Inflammatory macrophage treated with lipopolysaccharide for 1 hour (primary cell): ENCODE data around the gene SH3D21.

Experiments
- DNase-seq, 2 donors: peaks; one replicate each; pipeline ENCODE4 v3.0.0-alpha.2; 2020 to 2022

SH3D21 gene

DNA sequence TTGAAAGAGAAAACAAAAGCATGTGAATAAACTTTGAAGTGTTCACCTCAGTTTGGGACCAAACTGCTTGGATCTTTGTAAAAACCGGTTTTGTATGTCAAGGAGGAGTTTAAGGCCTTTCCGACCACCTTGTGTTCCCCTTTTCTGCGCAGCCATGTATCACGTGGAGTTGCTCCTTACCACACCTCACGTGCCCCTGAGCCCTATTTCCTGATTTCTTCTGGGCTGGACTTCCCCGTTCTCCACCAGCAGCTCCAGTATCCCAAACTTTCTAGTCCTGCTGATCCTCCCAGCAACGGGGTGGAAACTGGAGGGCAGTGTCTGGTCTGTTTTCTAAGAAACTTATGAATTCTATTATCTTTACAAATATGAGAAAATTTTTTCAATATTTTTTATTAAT is 1.6 kb upstream of the SH3D21 start:
- peak; percentile 82 to 89 for DNase-seq

DNA sequence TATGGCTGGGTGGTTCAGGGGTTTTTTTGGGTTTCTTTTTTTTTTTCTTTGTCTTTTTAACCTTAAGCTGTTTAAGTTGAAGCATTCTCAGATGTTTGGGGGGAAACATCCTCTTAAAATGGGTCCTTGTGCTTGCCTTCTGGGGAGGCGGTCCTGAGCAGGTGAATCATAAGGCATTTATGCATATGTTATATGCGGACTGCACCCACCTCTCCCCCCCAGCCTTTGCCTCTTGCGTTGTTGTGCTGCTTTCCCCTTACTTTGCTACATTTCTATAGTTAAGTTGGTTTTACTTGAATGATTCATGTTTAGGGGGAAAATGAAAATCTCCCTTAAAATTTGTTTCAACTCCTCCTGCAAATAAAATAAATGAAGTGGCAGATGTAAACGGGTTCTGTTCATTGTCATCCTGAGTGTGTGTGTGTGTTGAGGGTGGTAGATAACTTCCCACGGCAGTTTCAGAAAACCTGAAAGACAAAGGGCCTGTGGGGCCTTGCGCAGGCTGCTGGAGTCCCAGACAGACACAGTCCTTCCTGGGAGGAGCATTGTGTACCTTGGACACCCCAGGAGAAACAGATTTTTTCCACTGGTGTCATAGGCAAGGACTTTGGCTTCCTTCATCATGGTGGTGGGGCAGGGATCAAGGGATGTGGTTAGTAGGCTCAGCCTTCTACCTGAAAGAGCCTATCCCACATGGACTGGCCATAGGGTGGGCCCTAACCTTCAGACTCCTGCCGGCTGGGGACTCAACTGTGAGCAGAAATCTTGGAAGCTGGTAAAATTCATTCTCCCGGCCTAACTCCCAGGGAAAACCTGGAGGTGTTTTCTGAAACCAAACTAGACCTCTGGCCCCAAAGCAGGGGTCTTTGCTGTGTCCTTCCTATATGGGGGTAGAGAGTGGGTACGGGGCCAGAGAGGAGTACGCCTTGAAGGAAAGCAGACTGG is 926 bp upstream of the SH3D21 start:
- DNase-seq, result no peak

GRCh38 chr1:36305915-36306209 is 306 bp upstream of the SH3D21 start:
- DNase-seq, result no peak

DNA sequence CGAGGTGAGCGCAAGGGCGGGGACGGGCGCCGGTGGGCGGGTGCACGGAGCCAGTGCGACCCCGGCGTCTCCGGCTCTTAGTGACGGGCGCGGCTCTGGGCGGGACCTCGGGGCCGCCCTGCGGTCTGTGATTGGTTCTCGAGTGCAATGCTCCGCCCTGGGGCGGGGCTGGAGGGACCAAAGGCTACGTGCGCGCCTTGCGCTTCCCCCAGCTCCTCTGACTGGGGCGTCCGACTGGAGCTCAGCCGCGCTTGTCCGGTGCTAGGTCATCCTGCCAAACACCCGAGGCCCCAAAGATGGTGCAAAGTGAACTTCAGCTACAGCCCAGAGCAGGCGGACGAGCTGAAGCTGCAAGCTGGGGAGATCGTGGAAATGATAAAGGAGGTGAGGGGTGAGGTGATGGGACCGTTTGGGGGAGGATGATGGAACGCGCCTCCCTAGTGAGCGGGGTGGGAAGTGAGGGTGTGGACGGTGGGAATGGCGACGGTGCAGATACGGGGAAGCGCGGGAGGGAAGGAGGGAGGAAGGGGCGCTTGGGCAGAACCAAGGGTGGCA is 811 bp downstream of the SH3D21 start:
- DNase-seq, result peak; percentile 86 to 93

DNA sequence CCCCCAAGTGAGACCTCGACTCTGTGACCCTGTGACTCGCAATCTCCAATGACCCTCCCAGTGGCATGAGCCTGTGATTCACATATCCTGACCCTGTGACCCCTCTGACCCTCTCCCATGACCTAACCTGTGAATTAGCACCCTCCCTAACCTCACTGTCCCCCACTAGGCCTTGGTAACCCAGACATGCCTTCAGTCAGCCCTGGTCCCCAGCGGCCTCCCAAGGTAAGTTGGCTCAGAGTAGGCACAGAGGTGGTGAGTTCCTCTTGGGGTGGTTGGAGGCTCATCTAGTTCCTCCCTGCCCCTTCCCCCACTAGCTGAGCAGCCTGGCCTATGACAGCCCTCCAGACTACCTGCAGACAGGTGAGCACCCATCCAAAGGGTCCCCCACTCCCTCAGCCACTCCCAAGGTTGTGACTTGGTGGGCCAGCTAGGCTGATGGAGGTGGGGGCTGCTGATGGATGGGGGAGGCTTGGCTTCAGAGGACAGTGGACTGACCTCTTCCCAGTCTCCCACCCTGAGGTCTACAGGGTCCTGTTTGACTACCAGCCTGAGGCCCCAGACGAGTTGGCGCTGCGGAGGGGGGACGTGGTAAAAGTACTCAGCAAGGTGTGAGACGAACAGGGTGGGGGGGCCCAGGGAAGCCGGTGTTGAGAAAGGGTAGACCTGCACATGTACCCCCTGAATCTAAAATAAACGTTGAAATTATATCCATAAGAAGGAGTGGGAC is 1.6 kb downstream of the SH3D21 start:
- no peak for DNase-seq

DNA sequence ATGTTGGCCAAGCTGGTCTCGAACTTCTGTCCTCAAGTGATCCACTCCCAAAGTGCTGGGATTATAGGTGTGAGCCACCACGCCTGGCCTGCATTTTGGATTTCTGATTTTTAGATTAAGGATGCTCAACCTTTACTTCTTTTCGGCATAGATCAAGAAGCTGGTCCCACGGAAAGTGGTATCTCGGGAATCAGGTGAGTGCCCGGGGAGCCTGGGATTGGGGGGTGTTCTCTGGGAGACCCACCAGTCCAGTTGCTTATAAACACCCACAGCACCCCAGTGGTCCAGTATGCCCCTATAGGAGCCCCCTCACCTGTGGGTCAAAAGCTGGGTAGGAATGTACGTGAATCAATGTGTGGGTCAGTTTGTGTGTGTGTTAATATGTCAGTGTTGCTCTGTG is 3.2 kb downstream of the SH3D21 start:
- no peak for DNase-seq

GRCh38 chr1:36320291-36320761 is 14.2 kb downstream of the SH3D21 start:
- no peak for DNase-seq

DNA sequence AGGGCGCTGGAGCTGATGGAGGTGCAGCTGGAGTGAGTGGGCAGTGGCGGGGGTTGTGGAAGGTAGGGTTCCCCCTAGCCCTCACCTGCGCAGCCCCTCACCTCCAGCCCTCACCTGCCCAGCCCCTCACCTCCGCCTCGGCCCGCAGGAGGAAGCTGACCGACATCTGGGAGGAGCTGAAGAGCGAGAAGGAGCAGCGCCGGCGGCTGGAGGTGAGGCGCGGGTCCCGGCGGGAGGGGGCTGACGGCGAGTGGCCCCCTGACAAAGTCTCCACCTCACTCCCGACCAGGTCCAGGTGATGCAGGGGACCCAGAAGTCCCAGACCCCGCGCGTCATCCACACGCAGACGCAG is 14.6 kb downstream of the SH3D21 start:
- DNase-seq, result no peak

DNA sequence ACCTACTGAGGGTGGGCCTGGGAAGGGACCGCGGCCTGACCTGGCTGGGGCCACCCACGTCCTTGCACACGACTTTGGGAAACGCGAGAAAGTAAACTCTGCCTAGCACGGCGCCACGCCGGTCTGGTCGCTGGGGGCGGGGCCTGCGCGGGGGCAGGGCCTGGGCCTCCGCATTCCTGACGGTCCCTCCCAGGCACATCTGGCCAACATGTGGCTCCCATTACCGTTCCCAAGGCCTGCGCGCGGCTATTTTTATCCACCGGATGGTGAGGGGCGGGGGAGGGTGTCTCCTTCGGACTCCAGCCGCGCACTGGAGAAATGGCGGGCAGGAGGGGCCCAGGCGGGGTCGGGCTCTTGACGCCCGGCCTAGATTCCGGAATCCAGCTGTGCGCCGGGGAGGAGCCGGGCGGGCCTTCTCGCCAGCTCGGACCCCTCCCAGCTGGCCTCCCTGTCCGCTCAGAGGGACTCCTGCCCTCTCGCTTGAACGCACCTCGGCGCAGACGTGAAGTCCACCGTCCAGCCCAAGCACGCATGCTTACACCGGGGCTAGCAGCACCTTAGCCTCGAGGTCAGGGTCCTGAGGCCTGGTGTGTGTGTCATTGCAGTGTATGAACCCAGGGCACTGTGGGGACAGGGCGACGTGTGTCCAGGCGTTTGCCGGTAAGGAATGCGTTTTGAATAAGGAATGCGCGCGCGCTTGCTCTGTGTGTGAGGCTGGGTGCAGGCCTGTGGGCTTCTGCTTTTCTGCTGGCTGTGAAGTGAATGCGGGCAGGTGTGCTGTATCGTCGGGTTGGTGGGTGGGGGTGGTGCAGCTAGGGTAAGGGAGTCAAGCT is 15.2 kb downstream of the SH3D21 start:
- DNase-seq, result peak in 1 of 2 donors; percentile 24

GRCh38 chr1:36322041-36322785 is 16.0 kb downstream of the SH3D21 start:
- DNase-seq, result no peak

DNA sequence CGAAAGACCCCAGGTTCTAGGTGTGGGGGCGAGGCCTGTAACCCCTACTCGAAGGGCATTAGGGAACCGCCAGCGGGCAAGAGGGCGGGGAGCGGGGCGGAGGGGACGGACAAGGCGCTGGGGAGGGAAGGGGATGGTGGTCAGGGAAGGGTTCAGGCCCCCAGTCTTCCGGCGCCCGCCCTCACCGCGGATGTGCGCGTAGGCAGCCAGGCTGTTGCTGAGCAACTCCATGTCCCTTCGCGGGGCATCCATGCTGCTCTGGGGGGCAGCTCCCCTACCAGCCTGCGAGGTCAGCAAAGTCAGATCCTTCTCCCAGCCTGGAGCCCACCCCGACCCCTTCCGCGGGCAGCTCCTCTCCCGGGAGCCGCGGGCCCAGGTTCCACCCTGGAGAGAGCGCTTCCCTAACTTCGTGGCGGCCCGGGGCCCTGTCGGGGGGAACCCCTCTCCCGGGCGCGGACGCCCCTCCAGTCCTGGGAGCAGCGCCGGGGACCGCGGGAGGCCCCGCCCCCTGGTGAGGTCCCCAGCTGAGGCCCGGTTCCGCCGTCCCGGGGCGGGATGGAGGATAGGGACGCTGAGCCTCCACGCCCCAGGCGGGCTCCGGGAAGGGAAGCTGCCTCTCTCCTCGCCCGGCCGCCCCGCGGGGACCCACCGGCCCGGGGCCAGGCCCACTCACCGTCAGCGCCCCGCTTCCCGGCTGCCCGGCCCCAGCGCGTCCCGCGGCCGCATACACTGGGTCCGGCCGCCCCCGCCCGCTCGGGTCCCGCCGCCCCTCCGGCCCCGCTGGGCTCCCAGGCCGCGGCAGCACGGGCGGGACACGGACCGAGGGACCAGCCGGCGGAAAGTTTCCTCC is 16.8 kb downstream of the SH3D21 start:
- DNase-seq, result no peak

DNA sequence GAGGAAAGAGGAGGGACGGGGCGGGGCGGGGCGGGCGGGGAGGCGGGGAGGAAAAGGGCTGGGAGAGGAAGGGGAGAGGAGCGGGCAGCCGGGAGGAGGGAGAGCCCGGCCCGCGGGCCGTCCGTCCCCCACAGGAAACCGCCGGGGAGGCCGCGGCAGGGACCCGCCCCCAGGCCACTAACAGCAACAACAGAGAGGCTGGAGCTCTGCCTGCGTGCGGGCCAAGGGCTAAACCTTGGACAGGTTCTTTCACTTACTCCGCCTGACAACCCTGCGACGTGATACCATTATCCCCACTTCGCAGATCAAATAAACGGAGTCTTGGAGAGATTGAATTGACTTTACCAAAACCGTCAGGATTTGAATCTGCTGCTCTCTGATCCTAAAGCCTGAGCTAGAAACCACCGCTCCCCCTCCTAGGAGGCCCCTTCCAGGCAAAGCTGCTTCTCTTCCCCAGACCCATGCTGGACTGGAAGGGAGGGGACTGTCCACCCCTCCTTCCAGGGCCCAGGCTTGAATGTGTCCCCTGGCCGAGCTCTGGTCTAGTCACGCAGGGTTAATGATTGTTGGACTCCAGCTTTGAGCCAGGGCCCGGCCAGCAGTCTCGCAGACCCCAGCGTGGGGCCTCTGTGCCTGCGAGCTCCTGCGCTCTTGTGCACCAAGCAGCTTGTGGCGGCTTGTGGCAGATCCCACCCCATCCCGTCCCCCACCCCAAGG is 17.6 kb downstream of the SH3D21 start, which contains the start of gene EVA1B:
TSS of gene EVA1B (minus strand) at position 10 of the 717 bp plus-strand sequence. CDS start 608 bp downstream, outside the sequence.
- DNase-seq, result peak in 1 of 2 donors; percentile 33

GRCh38 chr1:36324353-36324703 is 18.2 kb downstream of the SH3D21 start:
- no peak for DNase-seq

DNA sequence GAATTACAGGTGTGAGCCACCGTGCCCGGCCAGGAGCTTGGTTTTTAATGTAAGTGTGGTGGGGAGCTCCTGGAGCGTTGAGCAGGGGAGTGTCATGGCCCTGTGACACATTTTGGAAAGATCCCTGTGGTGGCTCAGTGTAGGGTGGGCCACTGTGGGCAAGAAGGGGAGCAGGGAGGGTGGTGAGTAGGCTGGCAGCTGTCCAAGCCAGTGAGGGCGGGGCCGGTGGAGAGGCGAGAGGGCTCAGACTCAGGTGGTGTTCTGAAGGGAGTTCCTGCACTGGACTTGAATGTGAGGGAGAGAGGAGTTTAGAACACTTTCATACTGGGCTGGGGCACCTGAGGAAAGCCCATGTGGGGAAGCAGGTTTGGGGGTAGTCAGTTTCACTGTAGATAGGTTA is 20.3 kb downstream of the SH3D21 start:
- no peak for DNase-seq

- DNase-seq, result no peak
Observed at GRCh38 chr1:36327421-36328087, 21.4 kb downstream of the SH3D21 start.

GRCh38 chr1:36328088-36328480 is 21.9 kb downstream of the SH3D21 start:
- no peak for DNase-seq

- DNase-seq, result peak; percentile 33 to 42
Observed at GRCh38 chr1:36328713-36329112, 22.5 kb downstream of the SH3D21 start.

- no peak for DNase-seq
Observed at GRCh38 chr1:36329817-36330216, 23.6 kb downstream of the SH3D21 start.

DNA sequence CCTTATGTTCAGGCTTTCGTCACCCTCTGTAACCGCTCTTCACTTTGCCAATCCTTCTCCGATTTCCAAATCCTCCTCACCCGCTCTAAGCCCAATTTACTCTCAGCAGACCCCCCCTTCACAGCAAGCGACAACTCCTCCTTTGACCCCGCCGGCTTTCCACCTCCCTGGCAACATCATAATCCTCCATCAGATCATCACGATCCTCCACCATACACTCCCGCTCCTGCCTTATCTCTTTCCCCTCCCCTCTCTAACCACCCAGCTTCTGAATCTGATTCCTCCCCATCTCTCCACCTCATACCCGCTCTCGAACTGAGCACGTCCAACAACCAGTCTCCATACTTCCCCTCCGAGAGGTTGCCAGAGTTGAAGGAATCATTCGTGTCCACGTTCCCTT is 24.8 kb downstream of the SH3D21 start:
- DNase-seq, result no peak

- DNase-seq, result no peak
Observed at GRCh38 chr1:36337830-36338229, 31.7 kb downstream of the SH3D21 start.
